ENCODE results near the gene HLF. TPM values are rescaled to one million over a fixed set of nuclear protein-coding genes. Genes with fewer than 3 reads are reported as not detected.

Gene HLF, protein sequence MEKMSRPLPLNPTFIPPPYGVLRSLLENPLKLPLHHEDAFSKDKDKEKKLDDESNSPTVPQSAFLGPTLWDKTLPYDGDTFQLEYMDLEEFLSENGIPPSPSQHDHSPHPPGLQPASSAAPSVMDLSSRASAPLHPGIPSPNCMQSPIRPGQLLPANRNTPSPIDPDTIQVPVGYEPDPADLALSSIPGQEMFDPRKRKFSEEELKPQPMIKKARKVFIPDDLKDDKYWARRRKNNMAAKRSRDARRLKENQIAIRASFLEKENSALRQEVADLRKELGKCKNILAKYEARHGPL
- total RNA-seq = 0.25 and 0.34 TPM in 2 replicates

DNA sequence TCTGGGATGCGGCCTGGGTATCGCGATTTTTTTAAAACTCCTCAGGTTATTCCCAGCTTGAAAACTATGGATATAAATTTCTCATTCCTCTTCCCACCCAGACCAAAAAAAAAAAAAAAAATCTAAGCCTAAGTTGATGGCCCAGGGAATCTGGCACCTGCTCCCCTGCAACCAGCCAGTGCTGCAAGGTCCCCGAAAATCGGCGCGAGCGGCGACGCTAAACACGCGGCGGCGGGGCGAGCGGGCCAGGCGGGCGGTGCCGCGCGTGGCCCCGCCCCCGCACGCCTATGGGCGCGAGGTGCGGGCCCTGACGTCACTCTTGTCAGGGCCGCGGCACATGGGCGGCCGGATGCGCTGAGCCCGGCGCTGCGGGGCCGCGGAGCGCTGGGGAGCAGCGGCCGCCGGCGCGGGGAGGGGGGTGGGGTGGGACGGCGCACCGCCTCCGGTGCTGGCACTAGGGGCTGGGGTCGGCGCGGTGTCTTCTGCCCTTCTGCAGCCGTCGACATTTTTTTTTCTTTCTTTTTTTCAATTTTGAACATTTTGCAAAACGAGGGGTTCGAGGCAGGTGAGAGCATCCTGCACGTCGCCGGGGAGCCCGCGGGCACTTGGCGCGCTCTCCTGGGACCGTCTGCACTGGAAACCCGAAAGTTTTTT, at the start of gene HLF:
TSS of gene HLF (plus strand) at position 316 of the 654 bp plus-strand sequence. CDS start 525 bp downstream, outside the sequence.
- Histone ChIP-seq H3K36me3 (ENCODE audit: control insufficient read depth, insufficient read depth, low read length) (no peaks in the 10 kb centered on the region), H3K27me3 (ENCODE audit: control insufficient read depth, insufficient read depth, low read length) (peaks cover 25% of the 10 kb centered on the region), H3K4me3 (ENCODE audit: low read depth, low read length) (peak within 1 kb of the TSS; percentile 48)
- TF ChIP-seq, protein P1, sequence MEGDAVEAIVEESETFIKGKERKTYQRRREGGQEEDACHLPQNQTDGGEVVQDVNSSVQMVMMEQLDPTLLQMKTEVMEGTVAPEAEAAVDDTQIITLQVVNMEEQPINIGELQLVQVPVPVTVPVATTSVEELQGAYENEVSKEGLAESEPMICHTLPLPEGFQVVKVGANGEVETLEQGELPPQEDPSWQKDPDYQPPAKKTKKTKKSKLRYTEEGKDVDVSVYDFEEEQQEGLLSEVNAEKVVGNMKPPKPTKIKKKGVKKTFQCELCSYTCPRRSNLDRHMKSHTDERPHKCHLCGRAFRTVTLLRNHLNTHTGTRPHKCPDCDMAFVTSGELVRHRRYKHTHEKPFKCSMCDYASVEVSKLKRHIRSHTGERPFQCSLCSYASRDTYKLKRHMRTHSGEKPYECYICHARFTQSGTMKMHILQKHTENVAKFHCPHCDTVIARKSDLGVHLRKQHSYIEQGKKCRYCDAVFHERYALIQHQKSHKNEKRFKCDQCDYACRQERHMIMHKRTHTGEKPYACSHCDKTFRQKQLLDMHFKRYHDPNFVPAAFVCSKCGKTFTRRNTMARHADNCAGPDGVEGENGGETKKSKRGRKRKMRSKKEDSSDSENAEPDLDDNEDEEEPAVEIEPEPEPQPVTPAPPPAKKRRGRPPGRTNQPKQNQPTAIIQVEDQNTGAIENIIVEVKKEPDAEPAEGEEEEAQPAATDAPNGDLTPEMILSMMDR (IDR thresholded peaks at IDR 0.05; ENCODE audit: insufficient read depth, low read length, poor library complexity, severe bottlenecking) = no peak
- peak; percentile 21 for DNase-seq (ENCODE audit: low read depth)

DNA sequence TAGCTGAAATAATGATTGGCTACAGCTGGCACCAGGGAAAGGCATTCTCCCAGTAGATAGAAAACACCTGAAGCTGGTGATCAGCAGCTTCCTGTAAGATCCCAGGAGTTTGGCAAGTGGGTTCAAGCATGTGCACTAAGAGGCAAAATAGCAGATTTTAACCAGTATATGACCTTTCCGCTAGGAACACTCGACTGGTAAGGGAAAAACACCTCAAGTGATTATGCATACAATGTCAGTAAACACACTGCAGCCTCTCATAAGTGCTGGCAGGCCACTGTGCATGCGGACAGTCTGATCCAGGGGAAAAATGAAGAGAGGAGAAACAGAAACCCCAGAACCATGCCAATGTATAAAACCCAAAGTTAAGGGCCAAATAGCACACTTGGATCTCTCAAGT, 49.0 kb upstream of the HLF start:
- Histone ChIP-seq H3K4me3 (ENCODE audit: low read depth, low read length) (no peak overlapping the region), H3K36me3 (ENCODE audit: control insufficient read depth, insufficient read depth, low read length) (no peaks in the 10 kb centered on the region), H3K27me3 (ENCODE audit: control insufficient read depth, insufficient read depth, low read length) (no peaks in the 10 kb centered on the region)
- TF ChIP-seq, protein P1 (IDR thresholded peaks at IDR 0.05; ENCODE audit: insufficient read depth, low read length, poor library complexity, severe bottlenecking) = no peak
- no peak for DNase-seq (ENCODE audit: low read depth)

DNA sequence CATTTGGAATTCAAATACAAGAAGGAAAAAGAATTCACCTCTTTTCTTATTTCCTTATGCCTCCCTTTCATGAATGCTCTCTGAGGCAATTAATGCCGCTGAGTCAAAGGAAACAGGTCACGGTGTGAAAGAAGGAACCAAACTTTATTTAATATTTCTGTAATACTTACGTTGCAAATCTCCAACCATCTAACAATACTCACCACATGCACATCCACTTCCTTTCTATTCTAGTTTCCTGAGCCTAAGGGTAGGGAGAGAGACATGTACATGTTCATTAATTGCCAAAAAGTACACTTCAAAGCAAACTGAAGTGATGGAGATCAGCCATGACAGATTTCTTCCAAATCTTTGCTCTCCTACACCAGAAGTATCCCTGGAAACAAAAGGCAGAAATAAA, 47.9 kb upstream of the HLF start:
- TF ChIP-seq, protein P1 (IDR thresholded peaks at IDR 0.05; ENCODE audit: insufficient read depth, low read length, poor library complexity, severe bottlenecking) = no peak
- Histone ChIP-seq H3K4me3 (ENCODE audit: low read depth, low read length) (no peak overlapping the region), H3K36me3 (ENCODE audit: control insufficient read depth, insufficient read depth, low read length) (no peaks in the 10 kb centered on the region), H3K27me3 (ENCODE audit: control insufficient read depth, insufficient read depth, low read length) (no peaks in the 10 kb centered on the region)
- no peak for DNase-seq (ENCODE audit: low read depth)

DNA sequence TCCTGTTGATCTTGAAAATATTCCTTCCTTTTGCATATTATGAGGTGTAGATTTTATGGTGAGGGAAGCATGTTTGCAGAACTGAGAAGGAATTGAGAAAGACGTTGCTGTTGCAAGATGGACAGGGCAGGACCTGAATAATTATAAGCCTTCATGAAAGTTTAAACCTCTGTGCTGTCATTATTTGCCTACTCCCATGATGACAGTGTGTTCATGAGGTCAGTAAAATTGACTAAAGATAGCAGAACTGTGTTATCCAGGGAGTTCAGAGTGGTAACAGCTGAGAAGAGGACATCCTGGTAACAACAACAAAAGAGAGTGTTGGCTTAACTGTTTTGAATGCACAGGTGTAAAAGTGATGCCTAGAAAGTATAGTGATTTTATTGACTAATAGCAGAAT, 45.3 kb upstream of the HLF start:
- Histone ChIP-seq H3K36me3 (ENCODE audit: control insufficient read depth, insufficient read depth, low read length) (no peaks in the 10 kb centered on the region), H3K4me3 (ENCODE audit: low read depth, low read length) (no peak overlapping the region), H3K27me3 (ENCODE audit: control insufficient read depth, insufficient read depth, low read length) (no peaks in the 10 kb centered on the region)
- no peak for DNase-seq (ENCODE audit: low read depth)
- TF ChIP-seq, protein P1 (IDR thresholded peaks at IDR 0.05; ENCODE audit: insufficient read depth, low read length, poor library complexity, severe bottlenecking) = no peak

DNA sequence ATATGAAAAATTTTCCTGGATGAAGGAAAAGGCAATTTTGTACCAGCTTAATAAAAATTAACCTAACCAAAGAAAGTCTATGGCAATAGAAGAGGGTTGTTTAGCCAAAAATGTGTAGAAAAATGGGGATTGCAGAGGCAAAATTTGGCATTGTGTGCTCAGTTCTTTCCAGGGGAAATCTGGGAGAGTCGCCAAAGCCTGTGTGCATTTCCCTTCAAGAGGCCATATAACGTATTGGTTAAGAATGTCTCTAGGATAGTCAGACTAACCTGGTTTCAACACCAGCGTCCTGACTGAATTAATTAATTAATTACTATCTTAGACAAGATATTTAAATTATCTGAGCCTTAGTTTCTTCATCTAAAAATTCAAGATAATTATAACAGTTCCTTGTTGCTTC, 44.8 kb upstream of the HLF start:
- Histone ChIP-seq H3K4me3 (ENCODE audit: low read depth, low read length) (no peak overlapping the region), H3K36me3 (ENCODE audit: control insufficient read depth, insufficient read depth, low read length) (no peaks in the 10 kb centered on the region), H3K27me3 (ENCODE audit: control insufficient read depth, insufficient read depth, low read length) (no peaks in the 10 kb centered on the region)
- no peak for DNase-seq (ENCODE audit: low read depth)
- TF ChIP-seq, protein P1 (IDR thresholded peaks at IDR 0.05; ENCODE audit: insufficient read depth, low read length, poor library complexity, severe bottlenecking) = no peak
